Body of pancreas (tissue), 4 donors: ENCODE measurements around the gene PSG4.
"Not testable (repeated sequence)": the region's sequence is repeated elsewhere in the genome, so short reads cannot be mapped to it uniquely, and the experiment has no call there.

ENCODE experiments used
- CTCF ChIP-seq, 7 experiments: fragments of 450-650 bp in 4 of 7; fragments of 200-600 bp in 3 of 7; sonication (generic) in 3 of 7; IDR thresholded peaks; one replicate each; pipeline ENCODE4 v1.5.1; 2016 to 2019; ENCODE audit warnings: antibody characterized with exemption in 7 of 7
- POLR2A ChIP-seq, 3 donors: fragments of 450-650 bp; IDR thresholded peaks; one replicate each; pipeline ENCODE4 v1.6.1; 2016; ENCODE audit warnings: antibody characterized with exemption in 3 of 3, mild to moderate bottlenecking in 2 of 3

GRCh38 chr19:43149788-43150187 is 55.6 kb downstream of the PSG4 start:
- TF ChIP-seq CTCF, POLR2A (IDR thresholded peaks at IDR 0.05): not testable (repeated sequence)
